Neuronal stem cell (in vitro differentiated cells): ENCODE results near the gene ADAT3.

ENCODE experiments used
- DNase-seq: peaks from one replicate; pipeline ENCODE4 v3.0.0-alpha.2; 2013; ENCODE audit warnings: low spot score
- H2AFZ ChIP-seq: one replicate; pipeline ENCODE4 v1.6.1; 2013; ENCODE audit warnings: mild to moderate bottlenecking, low read length, inconsistent platforms
- H2AK5ac ChIP-seq: 2 replicates; pipeline ENCODE4 v1.6.1; 2013; ENCODE audit warnings: low read depth, mild to moderate bottlenecking, inconsistent platforms, low read length, moderate library complexity, mixed read lengths
- H2BK120ac ChIP-seq: 2 replicates; pipeline ENCODE4 v1.6.1; 2013; ENCODE audit warnings: low read depth, mild to moderate bottlenecking, inconsistent platforms, low read length, moderate library complexity, mixed read lengths
- H2BK12ac ChIP-seq: one replicate; pipeline ENCODE4 v1.6.1; 2013; ENCODE audit warnings: low read length, inconsistent platforms
- H2BK15ac ChIP-seq: 2 replicates; pipeline ENCODE4 v1.6.1; 2013; ENCODE audit warnings: mild to moderate bottlenecking, low read length, inconsistent platforms, mixed read lengths
- H2BK5ac ChIP-seq: one replicate; pipeline ENCODE4 v1.6.1; 2013; ENCODE audit warnings: inconsistent platforms, mild to moderate bottlenecking, low read length, moderate library complexity
- H3K14ac ChIP-seq: one replicate; pipeline ENCODE4 v1.6.1; 2013; ENCODE audit warnings: low read length, inconsistent platforms
- H3K18ac ChIP-seq: 2 replicates; pipeline ENCODE4 v1.6.1; 2013; ENCODE audit warnings: low read length, inconsistent platforms
- H3K23ac ChIP-seq: 2 replicates; pipeline ENCODE4 v1.6.1; 2013; ENCODE audit warnings: low read depth, mild to moderate bottlenecking, mixed read lengths, low read length, inconsistent platforms; ENCODE audit not compliant: poor library complexity
- H3K27ac ChIP-seq: replicated peaks from 3 replicates; pipeline ENCODE4 v1.5.1; 2013; ENCODE audit warnings: low read length, inconsistent platforms
- H3K27me3 ChIP-seq, 3 experiments: 2 replicates each; pipeline ENCODE4 v1.6.1; 2013; ENCODE audit warnings: low read length in 3 of 3, mild to moderate bottlenecking in 2 of 3, inconsistent platforms in 1 of 3, low read depth in 1 of 3, mixed read lengths in 1 of 3, moderate library complexity in 1 of 3; ENCODE audit not compliant: control insufficient read depth in 3 of 3, insufficient read depth in 3 of 3
- H3K36me3 ChIP-seq, 2 donors: replicated peaks in 1 of 2; 2 replicates each; pipeline ENCODE4 v1.6.1; 2013; ENCODE audit warnings: low read length in 2 of 2; ENCODE audit not compliant: control insufficient read depth in 2 of 2, insufficient read depth in 2 of 2
- H3K4ac ChIP-seq: 2 replicates; pipeline ENCODE4 v1.6.1; 2013; ENCODE audit warnings: inconsistent platforms, mild to moderate bottlenecking, low read length, moderate library complexity
- H3K4me1 ChIP-seq, 2 donors: 1 replicate in 1 of 2; 2 replicates in 1 of 2; pipeline ENCODE4 v1.6.1; 2013; ENCODE audit warnings: low read length in 2 of 2, low read depth in 1 of 2; ENCODE audit not compliant: control insufficient read depth in 2 of 2, insufficient read depth in 1 of 2
- H3K4me2 ChIP-seq: one replicate; pipeline ENCODE4 v1.6.1; 2013; ENCODE audit warnings: mild to moderate bottlenecking, low read length, inconsistent platforms; ENCODE audit not compliant: insufficient read depth, poor library complexity, severe bottlenecking
- H3K4me3 ChIP-seq, 2 donors: 2 replicates each; pipeline ENCODE4 v1.5.1; 2013; ENCODE audit warnings: low read length in 2 of 2, mild to moderate bottlenecking in 2 of 2, inconsistent platforms in 1 of 2, moderate library complexity in 1 of 2
- H3K79me1 ChIP-seq: one replicate; pipeline ENCODE4 v1.6.1; 2013; ENCODE audit warnings: low read depth, mild to moderate bottlenecking, inconsistent platforms, low read length, moderate library complexity
- H3K9ac ChIP-seq: one replicate; pipeline ENCODE4 v1.6.1; 2013; ENCODE audit warnings: mild to moderate bottlenecking, low read depth, low read length, inconsistent platforms; ENCODE audit not compliant: poor library complexity
- H3K9me3 ChIP-seq, 2 donors: replicated peaks in 1 of 2; 2 replicates each; pipeline versions ENCODE3 to v1.6.1; 2013; ENCODE audit warnings: low read length in 2 of 2, mild to moderate bottlenecking in 2 of 2, inconsistent platforms in 1 of 2, low read depth in 1 of 2, mixed read lengths in 1 of 2, moderate library complexity in 1 of 2; ENCODE audit not compliant: control insufficient read depth in 2 of 2, insufficient read depth in 1 of 2
- H4K8ac ChIP-seq: one replicate; pipeline ENCODE4 v1.6.1; 2013; ENCODE audit warnings: low read depth, mild to moderate bottlenecking, inconsistent platforms, low read length, moderate library complexity
- H4K91ac ChIP-seq: one replicate; pipeline ENCODE4 v1.6.1; 2013; ENCODE audit warnings: low read length, low read depth, mild to moderate bottlenecking, inconsistent platforms; ENCODE audit not compliant: poor library complexity
- WGBS, 2 donors: extraction: QIAGEN DNeasy Blood & Tissue Kit; methylation state at CpG; one replicate each; pipeline ENCODE4 v1.1.7; 2013; ENCODE audit warnings: missing lambda C conversion rate in 2 of 2, mixed read lengths in 1 of 2; ENCODE audit not compliant: insufficient read length in 2 of 2, insufficient replicate concordance in 1 of 2; ENCODE audit errors: extremely low coverage in 2 of 2; 5-methylcytosine and 5-hydroxymethylcytosine counted together

Gene ADAT3

DNA sequence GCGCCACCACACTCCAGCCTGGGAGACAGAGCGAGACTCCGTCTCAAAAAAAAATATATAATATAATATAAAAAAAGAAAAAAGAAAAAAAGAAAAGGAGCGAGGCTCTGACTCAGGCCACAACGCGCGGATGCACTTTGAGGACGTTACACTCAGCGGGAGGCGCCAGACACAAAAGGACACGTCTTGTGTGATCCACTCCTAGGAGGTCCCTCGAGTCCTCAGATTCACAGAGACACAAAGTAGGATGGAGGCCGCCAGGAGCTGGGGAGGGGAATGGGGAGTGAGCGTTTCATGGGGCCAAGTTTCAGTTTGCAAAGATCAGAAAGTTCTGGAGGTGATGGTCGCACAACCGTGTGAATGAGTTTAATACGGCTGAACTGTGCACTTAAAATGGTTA lies 11.4 kb upstream of the ADAT3 start:
- Histone ChIP-seq H3K4ac (no peak overlapping the region), H3K36me3 (no peaks in the 10 kb centered on the region), H2AFZ (no peak overlapping the region), H2BK5ac (no peak overlapping the region), H2BK15ac (no peak overlapping the region), H3K4me3 (no peak overlapping the region), H4K91ac (no peak overlapping the region), H3K4me1 (peaks cover 2 to 4% of the 10 kb centered on the region in 2 donors), H2BK12ac (no peak overlapping the region), H4K8ac (no peak overlapping the region), H3K27ac (no peak overlapping the region), H2BK120ac (no peak overlapping the region), H3K14ac (no peak overlapping the region), H3K4me2 (no peak overlapping the region), H3K79me1 (no peaks in the 10 kb centered on the region), H3K27me3 (peaks cover 0 to 3% (median 0%) of the 10 kb centered on the region in 3 experiments), H3K18ac (no peak overlapping the region), H3K9me3 (no peaks in the 10 kb centered on the region), H2AK5ac (no peak overlapping the region), H3K23ac (no peak overlapping the region), H3K9ac (no peak overlapping the region)
- DNase-seq = no peak
- no CpG with 5 or more reads among the region's 17 CpGs for WGBS, 2 donors

DNA sequence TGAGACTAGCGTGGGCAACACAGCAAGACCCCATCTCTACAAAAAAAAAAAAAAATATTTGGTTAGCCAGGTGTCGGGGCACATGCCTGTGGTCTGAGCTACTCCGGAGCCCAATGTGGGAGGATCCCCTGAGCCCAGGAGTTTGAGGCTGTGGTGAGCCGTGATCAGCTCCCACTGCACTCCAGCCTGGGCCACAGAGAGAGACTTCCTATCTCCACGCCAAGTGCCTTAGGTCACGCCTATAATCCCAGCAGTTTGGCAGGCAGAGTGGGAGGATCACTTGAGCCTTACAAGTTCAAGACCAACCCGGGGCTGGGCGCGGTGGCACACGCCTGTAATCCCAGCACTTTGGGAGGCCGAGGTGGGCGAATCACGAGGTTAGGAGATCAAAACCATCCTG lies 8.7 kb upstream of the ADAT3 start:
- Histone ChIP-seq H4K8ac (no peak overlapping the region), H3K4me3 (no peak overlapping the region), H3K9me3 (no peaks in the 10 kb centered on the region), H2BK12ac (no peak overlapping the region), H4K91ac (no peak overlapping the region), H3K79me1 (no peaks in the 10 kb centered on the region), H3K23ac (no peak overlapping the region), H3K14ac (no peak overlapping the region), H3K9ac (no peak overlapping the region), H3K27ac (no peak overlapping the region), H2BK5ac (peak overlapping the region; percentile 60), H2AFZ (no peak overlapping the region), H3K4ac (no peak overlapping the region), H3K18ac (no peak overlapping the region), H2AK5ac (no peak overlapping the region), H3K4me1 (peaks cover 2 to 4% of the 10 kb centered on the region in 2 donors), H3K36me3 (no peaks in the 10 kb centered on the region), H3K4me2 (no peak overlapping the region), H2BK120ac (no peak overlapping the region), H2BK15ac (no peak overlapping the region), H3K27me3 (peaks cover 0 to 3% (median 0%) of the 10 kb centered on the region in 3 experiments)
- DNase-seq = no peak
- WGBS, 2 donors = no CpG with 5 or more reads among the region's 13 CpGs

DNA sequence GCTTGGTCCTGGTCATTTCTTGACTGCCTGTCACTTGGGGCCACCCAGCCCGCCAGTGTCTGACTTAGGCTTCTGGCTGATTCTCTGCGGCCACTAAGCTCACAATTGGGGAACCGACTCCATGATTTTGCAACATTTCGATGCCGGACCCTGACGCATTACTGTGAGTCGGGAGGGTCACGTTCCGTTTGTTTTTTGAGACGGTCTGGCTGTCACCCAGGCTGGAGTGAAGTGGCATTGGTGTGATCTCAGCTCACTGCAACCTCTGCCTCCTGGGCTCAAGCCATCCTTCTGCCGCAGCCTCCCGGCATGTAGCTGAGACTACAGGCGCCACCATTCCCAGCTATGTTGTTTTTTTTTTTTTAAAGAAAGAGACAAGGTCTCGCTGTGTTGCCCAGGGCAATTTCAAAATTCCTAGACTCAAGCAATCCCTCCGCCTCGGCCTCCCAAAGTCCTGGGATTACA lies 3.2 kb upstream of the ADAT3 start:
- Histone ChIP-seq H4K8ac (no peak overlapping the region), H3K36me3 (peaks cover 0 to 9% of the 10 kb centered on the region in 2 donors), H3K79me1 (peaks cover 4% of the 10 kb centered on the region), H3K4me2 (no peak overlapping the region), H3K4me3 (no peak overlapping the region), H3K23ac (no peak overlapping the region), H2BK120ac (no peak overlapping the region), H3K14ac (no peak overlapping the region), H3K27me3 (no peaks in the 10 kb centered on the region), H3K4ac (no peak overlapping the region), H2BK15ac (no peak overlapping the region), H3K27ac (no peak overlapping the region), H3K9ac (peak overlapping the region; percentile 60), H2AK5ac (peak overlapping the region; percentile 56), H3K9me3 (no peaks in the 10 kb centered on the region), H2BK5ac (no peak overlapping the region), H3K4me1 (peaks cover 11 to 22% of the 10 kb centered on the region in 2 donors), H4K91ac (no peak overlapping the region), H3K18ac (no peak overlapping the region), H2AFZ (no peak overlapping the region), H2BK12ac (no peak overlapping the region)
- no CpG with 5 or more reads among the region's 16 CpGs for WGBS, 2 donors
- no peak for DNase-seq

DNA sequence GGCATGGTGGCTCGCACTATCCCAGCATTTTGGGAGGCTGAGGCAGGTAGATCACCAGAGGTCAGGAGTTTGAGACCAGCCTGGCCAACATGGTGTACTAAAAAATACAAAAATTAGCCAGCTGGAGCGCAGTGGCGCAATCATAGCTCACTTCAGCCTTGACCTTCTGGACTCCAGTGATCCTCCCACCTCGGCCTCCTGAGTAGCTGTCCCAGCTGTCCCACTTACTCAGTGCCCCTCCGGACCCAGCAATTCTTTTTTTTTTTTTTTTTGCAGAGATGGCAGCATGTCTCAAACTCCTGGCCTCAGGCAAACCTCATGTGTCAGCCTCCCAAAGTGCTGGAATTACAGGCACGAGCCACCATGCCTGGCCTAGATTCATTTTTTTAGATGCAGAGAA lies 2.3 kb upstream of the ADAT3 start:
- Histone ChIP-seq H4K91ac (no peak overlapping the region), H3K36me3 (peaks cover 4 to 18% of the 10 kb centered on the region in 2 donors), H3K9ac (no peak overlapping the region), H3K23ac (no peak overlapping the region), H2BK12ac (no peak overlapping the region), H3K14ac (no peak overlapping the region), H2AK5ac (no peak overlapping the region), H2BK15ac (no peak overlapping the region), H3K4me3 (no peak overlapping the region), H2BK5ac (no peak overlapping the region), H2BK120ac (no peak overlapping the region), H3K4me2 (no peak overlapping the region), H3K27ac (no peak overlapping the region), H3K18ac (no peak overlapping the region), H3K4ac (no peak overlapping the region), H2AFZ (peak overlapping the region; percentile 62), H3K4me1 (peaks cover 7 to 22% of the 10 kb centered on the region in 2 donors), H3K27me3 (no peaks in the 10 kb centered on the region), H4K8ac (no peak overlapping the region), H3K79me1 (peaks cover 13% of the 10 kb centered on the region), H3K9me3 (no peaks in the 10 kb centered on the region)
- WGBS, 2 donors = no CpG with 5 or more reads among the region's 6 CpGs
- DNase-seq = no peak
